Measurements from ENCODE around the gene ZBTB18.

DNA sequence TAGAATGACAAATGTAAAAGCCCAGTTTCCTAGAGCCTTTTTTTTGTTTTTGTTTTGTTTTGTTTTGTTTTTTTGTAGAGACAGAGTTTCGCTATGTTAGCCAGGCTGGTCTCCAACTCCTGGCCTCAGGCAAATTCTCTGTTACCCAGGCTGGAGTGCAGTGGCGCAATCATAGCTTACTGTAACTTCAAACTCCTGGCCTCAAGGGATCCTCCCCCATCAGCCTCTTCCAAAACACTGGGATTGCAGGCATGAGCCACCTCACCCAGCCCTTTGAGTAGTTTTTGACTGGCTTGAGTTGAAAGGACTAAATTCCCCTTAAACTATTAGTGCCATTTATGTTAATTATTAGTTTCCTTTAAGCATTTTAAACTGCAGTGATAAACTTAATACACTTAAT lies 28.8 kb upstream of the ZBTB18 start:
- TF ChIP-seq, protein P1, sequence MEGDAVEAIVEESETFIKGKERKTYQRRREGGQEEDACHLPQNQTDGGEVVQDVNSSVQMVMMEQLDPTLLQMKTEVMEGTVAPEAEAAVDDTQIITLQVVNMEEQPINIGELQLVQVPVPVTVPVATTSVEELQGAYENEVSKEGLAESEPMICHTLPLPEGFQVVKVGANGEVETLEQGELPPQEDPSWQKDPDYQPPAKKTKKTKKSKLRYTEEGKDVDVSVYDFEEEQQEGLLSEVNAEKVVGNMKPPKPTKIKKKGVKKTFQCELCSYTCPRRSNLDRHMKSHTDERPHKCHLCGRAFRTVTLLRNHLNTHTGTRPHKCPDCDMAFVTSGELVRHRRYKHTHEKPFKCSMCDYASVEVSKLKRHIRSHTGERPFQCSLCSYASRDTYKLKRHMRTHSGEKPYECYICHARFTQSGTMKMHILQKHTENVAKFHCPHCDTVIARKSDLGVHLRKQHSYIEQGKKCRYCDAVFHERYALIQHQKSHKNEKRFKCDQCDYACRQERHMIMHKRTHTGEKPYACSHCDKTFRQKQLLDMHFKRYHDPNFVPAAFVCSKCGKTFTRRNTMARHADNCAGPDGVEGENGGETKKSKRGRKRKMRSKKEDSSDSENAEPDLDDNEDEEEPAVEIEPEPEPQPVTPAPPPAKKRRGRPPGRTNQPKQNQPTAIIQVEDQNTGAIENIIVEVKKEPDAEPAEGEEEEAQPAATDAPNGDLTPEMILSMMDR (IDR thresholded peaks at IDR 0.05; ENCODE audit: poor library complexity): no peak
- TF ChIP-seq EZH2phosphoT487 (IDR thresholded peaks at IDR 0.05; ENCODE audit: low read depth, severe bottlenecking, unreplicated experiment): no peak

Measured in hepatocyte (in vitro differentiated cells).